ENCODE data around the gene AGXT.

AGXT gene

DNA sequence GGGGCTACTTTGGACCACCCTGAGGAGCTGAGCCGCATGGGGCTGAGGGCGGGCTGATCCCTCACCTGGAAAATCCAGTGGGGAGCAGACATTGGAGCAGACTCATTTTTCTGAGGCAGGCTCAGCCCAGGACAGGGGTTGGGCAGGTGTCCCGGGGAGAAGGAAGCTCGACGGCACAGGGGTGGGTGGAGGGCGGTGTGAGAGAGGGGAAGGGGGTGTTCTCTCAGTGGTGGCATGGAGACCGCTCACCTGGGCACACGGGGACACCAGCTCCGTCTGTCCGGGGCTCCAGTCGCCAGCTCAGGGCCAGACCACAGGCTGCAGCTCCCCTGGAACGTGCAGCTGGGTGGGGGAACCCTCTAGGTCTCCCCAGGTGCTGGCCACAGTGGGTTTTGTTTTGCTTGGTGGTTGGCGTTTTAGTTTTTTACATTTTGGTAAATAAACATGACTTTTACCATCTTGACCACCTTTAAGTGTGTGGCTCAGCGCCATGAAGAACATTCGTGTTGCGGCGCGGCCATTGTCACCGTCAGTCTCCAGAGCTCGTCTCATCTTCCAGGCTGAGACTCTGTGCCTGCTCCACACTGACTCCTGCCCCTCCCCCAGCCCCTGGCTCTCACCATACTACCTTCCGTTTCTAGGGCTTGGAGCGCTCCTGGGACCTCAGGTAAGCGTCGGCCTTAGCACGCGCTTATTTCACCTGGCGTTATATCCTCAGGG is 31.7 kb downstream of the AGXT start:
- DNase-seq, result no peak

DNA sequence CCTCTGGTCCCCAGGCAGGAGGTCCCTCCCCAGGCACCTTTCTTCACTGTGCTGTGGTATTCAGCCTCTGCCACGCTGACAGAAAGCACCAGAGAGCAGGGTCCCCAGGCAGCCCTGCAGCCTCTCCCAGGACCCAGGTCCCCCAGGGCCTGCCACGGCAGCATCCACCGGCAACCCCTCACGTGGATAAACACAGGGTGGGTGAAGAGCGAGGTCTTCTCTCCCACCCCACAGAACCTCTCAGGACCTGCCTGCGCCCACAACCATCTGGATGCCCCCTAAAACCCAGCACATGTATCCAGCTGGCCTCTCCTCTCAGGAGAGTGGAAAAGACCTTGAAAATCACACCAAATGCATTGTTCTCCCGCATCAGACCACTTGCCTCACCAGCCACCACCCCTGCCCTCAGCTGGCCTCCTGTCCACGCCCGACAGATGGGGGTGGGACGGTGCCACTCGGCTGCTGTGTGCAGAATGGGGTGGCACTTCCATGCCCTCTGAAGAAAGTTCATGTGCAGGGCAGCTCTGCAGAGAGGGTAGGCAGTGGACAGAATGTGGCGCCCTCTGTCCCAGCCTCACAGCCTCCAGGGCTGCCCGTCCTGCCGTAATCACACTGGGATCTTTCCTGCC is 33.5 kb downstream of the AGXT start:
- no peak for DNase-seq

DNA sequence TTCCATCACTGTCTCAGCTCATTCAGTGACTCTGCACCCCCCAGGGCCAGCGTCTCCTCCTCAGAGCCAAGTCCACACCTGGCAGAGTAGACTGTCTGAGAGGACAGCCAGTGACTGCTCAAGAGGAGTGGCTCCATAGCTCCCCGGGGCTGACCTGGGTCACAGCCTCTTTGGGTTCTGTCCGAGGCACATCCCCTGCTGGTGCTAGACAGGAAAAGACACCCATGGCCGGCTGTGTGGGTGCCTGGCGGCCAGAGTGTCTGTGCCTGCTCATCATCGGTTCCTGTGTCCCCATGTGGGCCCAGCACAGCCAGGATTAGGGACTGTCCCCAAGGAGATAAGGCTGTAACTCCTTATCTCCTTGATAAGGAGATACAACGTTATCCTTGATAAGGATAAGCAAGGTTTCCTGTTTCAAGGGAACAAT is 34.0 kb downstream of the AGXT start:
- no peak for DNase-seq

DNA sequence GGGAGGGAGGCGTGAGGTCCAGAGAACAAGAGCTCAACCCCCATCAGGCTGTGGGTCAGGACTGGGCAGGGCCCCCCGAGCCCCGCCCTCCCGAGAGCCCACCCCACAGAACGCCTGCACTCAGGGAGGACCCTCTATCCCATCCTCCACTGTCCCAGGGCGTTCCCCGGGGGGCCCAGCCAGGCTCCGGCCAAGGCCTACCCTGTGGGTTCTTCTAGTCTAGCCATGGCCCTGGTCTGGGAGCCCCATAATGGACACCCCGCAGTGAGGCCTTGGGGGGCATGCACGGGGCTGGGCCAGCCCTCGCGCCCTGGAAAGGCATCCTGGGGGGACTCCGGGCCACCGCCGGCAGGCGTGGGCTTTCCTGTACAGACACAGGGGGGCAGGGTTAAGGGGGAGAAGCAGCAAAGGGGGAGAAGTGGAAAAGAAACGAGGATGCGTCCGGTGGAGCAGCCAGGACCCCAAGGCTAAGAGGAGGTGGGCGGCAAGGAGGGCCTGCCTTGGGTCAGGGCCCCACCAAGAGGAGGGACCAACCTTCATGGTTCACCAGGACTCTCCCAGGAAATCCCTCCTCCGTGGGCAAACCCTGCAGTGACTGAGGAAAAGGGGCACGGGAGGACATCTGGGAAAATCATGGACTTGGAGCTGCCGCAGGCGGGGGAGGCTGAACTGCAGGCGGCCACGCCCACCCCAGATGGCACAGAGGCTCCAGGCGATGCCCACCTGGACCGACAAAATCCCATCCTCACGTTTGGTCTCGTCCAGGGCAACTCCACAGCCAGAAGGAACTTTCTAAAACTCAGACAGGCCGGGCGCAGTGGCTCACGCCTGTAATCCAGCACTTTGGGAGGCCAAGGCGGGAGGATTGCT is 34.8 kb downstream of the AGXT start:
- no peak for DNase-seq

DNA sequence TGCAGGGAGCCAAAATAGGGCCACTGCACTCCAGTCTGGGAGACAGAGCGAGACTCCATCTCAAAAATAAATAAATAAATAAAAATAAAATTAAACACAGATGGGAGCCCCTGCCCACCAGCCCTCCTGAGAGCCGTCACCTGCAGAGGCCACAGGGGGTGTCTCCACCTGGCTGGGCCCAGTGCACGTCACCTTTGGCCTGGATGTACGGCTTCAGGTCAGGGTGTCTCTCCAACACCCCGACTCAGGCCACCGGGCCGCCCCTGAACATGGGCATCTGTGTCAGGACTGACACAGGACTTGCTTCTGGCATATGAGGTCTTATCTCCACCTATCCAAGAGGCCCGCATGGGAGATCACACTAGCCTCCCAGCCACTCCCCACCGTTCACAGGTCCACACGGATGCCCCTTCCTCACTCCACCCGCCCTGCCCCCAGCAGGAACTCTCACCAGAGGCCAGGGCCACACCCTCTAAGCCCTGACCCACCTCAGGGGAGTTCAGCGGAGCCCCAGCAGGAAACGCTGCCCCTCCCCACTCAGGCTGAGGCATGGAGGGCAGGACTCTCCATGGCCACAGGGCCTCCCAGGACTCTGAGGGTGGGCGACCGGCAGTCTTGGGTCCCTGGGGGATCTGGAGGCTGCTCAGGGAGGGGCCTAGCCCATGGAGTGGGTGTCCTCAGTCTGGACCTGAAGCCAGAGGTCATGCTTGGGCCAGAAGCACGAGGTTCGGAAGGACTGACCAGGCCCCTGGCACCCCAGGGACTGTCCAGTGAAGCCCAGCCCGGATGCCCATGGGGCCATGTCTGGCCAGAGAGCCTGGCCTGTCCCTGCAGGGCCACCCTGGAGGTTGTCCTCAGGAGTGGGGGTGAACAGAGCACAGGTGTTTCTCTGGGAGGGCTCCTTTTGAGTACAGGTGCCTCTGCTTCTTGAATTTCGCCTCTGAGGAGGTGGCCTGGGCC is 35.9 kb downstream of the AGXT start:
- DNase-seq, result no peak

DNA sequence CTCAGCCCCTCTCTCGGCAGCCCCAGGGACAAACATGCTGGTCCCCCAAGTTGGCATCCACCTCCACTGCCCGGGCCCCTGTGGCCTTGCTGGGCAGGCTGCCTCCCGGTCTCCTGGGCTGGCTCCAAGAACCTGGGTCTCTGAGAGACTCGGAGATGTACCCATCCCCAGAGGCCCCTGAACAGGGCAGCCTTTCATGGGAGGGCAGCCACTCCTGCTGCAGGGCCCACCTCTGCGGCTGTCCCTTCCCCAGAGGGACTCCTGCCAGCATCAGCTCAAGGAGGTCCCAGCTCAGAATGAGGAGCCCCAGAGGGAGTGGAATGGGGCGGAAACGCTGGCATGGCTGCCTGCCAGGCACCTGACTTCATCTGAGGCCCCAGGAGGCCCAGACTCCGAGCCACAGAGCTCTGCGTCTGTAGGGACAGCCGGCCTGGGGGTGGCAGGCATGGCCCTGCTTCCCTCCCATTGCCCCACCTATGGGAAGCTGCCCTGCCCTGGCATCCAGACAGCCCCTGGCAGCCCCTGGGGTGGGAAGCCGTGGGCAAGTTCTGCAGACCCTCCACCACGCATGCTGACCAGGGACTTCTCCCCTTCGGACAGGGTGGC is 36.7 kb downstream of the AGXT start:
- DNase-seq, result no peak

DNA sequence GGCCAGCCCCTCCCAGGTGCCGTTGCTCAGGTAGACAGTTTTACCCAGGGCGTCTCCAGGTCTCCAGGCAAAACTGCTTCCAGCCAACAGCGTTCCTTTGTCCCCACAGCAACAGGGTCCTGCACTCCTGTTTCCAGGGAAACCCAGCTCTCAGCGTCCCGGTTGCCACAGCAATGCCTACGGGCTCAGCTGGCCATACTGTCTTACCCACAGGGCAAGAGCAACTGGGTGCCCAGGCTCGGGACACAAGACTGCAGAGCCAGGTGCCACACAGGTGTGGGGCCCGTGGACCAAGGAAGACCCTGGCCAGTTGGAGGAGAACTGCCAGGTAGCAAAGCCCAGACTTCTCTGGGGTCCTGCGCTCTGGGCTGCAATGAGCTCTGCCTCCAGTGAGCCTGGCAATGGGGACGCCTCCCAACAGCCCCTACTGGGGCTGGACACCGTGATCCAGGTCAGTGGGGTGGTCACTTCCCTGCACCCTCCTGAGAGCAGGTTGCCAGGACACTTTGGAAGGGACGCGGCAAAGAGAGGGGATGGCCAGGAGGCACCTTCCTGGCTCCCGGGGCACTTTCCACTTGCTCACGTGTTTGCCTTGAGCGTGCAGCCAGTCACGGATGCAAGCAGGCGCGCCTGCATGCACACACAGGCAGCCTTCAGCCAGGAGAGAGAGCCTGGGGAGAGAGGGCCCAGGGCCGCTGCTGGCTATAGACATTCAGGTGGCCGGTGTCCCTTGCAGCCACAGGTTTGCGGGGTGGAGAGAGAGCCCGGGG is 37.7 kb downstream of the AGXT start, which contains the start of gene CROCC2:
CROCC2 (plus strand) TSS at position 196 of the 770 bp plus-strand sequence; CDS start at position 374, 178 bp downstream.
- DNase-seq, result no peak

DNA sequence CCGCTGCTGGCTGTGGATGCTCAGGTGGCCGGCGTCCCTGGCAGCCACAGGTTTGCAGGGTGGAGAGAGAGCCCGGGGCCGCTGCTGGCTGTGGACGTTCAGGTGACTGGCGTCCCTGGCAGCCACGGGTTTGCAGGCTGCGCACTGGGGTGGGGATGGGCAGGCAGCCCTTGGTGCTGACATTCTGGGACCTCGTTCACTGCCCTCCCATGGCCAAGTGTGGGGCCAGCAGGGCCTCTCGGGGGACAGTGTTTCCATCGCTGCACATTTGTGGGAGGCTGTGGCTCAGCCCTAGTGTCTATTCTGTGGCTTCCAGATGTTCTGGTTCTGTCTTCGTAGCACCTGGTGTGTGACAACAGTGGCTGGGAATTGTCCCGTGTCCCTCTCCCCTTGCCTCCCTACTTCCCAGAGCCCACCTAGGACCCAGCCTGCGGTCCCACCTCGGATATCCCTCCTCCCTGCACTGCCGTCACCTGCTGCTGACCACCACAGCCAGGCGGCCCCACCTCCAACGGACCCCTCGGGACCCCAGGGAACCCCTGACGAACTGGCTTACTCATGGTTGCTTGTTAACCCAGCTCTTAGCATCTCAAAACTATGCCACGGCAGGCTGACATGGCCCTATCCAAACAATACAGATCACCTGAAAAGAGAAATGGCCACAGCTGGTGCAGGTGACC is 38.4 kb downstream of the AGXT start:
- no peak for DNase-seq

DNA sequence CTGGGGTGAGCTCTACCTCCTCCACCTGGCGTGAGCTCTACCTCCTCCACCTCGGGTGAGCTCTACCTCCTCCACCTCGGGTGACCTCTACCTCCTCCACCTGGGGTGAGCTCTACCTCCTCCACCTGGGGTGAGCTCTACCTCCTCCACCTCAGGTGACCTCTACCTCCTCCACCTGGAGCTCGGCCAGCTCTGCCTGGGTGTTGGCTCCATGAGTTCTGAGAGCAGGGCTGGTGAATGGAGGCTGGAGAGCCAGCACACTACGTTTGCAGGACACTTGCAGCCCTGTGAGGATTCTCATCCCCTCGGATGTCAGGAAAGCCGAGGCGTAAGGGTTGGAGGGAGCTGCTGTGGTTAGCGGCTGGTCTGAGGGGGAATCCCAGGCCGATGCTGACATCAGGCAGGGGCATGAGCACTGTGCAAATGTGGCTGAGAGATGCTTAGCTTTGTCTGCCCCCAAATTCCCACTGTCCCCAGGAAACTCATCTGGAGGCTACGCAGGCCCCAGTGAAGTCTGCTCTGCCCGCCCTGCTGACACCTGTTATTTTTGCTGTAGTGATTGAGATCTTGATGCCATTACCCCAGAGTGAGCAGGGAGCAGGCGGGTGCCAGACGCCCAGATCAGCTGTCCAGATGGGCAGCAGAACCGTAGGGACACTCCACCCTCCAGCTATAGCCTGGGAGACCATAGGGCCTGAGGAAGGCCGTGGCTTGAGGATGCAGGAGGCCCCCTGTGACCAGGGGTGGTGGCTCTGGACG is 40.8 kb downstream of the AGXT start:
- DNase-seq, result no peak

DNA sequence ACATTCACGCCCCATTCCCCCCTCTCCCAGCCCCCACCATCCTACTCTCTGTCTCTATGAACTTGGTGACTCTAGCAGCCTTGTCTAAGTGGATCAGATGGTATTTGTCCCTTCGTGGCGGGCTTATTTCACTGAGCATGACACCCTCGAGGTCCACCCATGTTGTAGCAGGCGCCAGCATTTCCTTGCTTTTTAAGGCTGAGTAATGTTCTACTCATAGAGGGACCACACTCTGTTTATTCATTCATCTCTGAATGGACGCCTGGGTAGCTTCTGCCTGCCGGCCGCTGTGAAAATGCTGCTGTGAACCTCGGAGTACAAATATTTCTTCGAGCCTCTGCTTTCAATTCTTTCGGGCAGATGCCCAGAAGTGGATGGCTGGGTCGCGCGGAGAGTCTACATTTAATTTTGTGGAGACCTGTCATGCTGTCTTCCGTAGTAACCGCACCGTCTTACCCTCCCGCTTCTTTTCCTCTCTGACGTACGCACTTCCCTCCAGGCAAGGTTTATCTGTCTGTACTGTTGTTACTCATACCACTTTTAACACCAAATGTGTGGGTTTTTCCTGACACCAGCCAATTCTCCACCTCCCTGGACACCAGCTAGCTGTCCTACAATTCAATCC is 43.1 kb downstream of the AGXT start:
- no peak for DNase-seq

DNA sequence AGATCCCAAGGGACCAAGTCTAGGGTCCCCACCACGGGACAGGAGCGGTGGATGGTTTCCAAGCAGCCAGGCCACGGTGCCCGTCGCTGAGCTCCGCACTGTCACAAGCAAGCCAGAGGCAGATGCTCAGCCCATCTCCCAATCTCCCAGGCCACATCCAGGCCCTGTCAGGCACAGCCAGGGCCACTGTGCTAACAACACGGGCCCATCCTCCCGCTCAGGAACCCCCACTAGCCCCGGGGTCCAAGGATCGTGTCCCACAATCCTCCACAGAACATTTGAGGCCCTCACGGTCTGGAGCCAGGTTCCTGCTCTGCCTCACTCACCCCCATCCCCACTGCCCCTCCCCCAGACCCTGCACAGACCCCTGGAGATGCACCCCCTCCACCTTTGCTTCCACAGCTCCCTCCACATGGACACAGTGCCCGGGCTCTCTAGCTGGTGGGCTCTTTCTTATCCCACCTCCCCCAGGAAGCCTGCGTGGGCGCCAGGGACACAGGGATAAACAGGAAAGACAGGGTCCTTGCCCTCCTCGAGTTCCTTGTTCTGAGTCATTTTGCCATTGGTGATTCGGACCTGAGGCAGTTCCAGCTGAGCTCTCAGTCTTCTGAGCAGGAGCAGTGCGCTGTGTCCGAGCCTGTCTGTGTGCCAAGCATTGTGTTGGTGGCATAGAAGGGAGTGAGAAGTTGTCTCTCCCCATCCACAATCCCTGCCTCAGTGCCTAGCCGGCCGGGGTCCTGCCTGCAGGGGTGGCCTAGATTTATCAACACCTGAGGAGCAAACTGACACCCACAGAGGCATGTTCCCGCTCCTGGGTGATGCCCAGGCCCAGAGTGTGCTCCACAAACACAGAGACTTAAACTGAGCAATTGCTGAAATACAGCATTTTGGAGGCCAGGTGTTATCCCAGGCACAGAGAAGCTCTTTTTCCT is 44.5 kb downstream of the AGXT start:
- peak; percentile 76 for DNase-seq

DNA sequence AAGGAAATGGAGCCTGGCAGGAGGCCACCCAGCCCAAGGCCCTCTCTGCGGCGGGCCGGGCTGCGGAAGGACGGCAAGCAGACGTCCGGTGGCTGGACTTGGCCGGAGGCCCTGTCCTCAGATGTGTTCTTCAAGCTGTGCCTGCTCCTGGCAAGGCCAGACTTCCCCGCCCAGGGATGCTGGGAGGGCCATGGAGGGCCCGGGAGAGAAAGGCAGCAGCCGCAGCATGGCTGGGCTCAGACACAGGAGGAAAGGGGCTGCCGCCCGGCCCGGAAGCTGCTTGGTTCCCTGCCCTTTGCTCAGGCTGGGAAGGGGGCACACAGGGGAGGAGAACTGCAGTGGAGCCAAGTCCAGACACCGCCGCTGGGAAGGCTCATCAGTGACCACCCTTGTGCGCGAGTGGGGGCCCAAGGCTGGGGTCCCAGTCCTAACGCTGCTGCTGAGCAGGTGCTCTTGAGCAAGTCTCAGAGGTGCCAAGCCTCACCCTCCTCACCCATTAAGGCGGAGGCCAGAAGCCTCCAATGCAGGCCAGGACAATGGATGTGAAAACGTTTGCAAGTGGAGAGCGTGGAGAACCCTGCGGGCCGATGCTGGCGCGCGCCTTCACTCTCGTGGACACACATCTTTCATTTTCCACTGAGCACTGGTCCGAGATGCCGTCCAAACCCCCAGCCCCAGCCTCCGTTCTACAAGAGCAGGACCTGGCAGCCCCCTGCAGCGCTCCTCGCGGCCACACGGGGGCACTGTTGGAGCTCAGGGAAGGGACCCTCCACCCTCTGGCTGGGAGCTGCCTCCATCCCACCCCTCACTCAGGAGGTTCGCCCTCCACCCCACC is 45.4 kb downstream of the AGXT start:
- DNase-seq, result peak; percentile 80

DNA sequence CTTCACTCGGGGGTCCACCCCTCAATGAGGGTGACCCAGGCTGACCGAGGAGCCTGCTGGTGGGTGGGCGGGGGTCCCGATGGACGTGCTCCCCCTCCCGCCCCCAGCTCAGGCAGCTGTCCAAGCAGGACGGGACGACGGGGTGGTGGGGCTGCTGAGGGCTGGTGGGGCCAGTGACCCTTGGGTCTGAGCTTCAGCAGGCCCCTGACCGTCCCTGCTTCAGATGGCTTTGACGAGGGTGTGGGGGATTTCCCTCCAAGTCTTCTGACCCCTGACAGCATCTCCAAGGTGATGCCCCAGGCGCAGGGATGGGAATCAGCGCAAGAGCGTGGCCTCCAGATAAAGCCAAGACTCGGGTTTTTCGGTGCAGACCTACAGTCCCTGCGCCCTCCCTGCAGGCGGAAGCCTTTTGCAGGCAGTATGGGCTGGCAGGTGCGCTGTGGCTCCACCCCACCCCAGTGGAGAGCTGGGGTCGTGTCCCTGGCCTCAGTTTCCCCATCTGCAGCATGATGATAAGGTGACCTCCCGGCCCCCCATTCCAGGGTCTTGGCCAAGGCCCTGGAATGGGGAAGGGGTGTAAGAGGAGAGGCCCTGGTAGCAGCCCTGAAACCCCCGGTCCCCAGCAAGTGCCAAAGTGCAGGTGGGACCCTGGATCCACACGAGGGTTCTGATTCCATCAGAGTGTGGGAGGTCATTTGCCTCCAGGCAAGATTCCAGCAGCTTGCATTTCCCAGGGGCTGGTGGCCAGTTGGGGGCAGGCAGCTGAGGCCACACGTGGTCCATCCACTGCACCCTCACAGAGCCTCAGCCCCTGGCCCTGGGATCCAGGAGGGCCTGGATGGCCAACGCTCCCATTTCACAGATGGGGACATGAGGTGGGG is 46.3 kb downstream of the AGXT start:
- DNase-seq, result no peak

DNA sequence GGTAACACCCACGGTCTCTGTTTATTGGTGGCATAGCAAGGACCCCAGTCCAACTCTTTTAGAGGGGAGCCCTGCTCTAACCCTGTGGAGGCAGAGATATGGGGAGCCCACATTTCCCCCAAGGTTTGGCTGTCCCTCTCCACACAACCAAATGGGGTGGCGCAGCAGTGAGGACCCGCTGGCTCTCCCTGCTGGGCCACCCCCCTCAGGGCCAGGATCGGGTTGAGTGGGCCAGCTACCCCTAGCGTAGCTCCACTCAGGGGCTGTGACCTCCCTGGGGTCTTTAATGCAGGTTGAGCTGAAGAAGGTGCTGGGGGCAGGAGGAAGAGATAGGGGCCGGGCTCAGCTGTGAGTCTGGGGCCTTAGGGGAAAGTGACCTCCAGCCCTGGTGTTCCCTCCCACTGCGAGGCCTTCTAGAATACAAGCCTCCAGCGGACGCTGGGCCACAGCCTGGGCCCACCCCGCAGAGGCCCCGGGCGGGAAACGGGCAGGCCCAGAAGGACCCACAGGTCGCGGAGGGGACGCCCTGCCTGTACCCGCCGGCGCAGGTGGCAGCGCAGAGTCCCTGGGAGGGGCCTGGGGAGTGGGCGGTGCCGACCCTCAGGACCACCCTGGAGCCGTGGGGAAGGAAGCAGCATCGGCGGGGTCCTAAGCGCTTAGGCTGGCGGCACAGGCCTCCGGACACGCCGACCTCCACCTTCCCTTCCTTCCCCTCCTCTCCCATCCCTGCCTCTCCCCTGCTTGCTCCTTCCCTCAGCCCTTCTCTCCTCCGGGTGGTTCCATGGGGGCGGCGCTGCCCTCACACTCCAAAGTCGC is 47.1 kb downstream of the AGXT start:
- DNase-seq, result peak; percentile 47

DNA sequence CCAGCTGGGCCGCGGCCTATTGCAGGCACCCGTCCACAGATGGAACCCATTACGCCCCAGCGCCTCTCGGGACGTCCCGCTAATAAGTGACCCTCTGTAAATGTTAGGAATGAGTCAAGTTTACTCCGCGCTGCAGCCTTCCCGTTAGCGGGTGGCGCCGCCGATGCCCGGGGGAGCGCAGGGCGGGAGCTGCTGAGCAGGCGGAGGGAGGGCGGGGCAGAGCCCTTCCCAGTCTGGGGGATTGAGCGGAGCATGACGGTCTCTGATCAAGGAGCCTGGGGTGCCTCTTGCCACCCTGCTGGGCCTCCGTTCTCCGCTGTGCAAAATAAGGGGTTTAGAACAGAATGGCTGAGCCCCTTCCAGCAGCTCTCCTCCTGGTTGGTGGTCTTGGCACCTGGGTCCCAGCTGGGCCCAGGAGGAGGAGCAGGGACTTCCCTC is 48.0 kb downstream of the AGXT start:
- DNase-seq, result peak; percentile 74
